Measurements from ENCODE around the gene DLAT.
"Not testable (repeated sequence)": the region's sequence is repeated elsewhere in the genome, so short reads cannot be mapped to it uniquely, and the experiment has no call there.

DLAT gene

GRCh38 chr11:112051768-112052167 is 26.6 kb downstream of the DLAT start:
- DNase-seq: no peak

- DNase-seq: no peak
These were observed 32.0 kb downstream of the DLAT start for GRCh38 chr11:112057170-112057569.

- DNase-seq: no peak
These were observed 32.9 kb downstream of the DLAT start for GRCh38 chr11:112058103-112058502.

GRCh38 chr11:112062923-112063322 is 37.7 kb downstream of the DLAT start:
- no peak for DNase-seq

GRCh38 chr11:112073941-112074811 is 49.0 kb downstream of the DLAT start, which contains the start of the genes NKAPD1 and PIH1D2:
NKAPD1 (plus strand) TSS chr11:112074299; CDS start chr11:112075575, 1,276 bp downstream.
PIH1D2 (minus strand) TSS chr11:112074017; CDS start chr11:112073174, 843 bp downstream.
- peak; percentile 92 for DNase-seq

- no peak for DNase-seq
These were observed 57.5 kb downstream of the DLAT start for GRCh38 chr11:112082729-112083128.

- DNase-seq: peak; percentile 76
These were observed 60.7 kb downstream of the DLAT start for GRCh38 chr11:112085822-112086421.

- peak; percentile 98 for DNase-seq
These were observed 61.4 kb downstream of the DLAT start, which contains the start of the genes SDHD and TIMM8B for GRCh38 chr11:112086422-112087191. SDHD (plus strand) TSS chr11:112086873; CDS start chr11:112086908, 35 bp downstream. TIMM8B (minus strand) TSS chr11:112086756; CDS start chr11:112086723, 33 bp downstream.

- DNase-seq: no peak
These were observed 62.0 kb downstream of the DLAT start for GRCh38 chr11:112087212-112087611.

- not testable (repeated sequence) for DNase-seq
These were observed 70.1 kb downstream of the DLAT start for GRCh38 chr11:112095302-112095701.

- no peak for DNase-seq
These were observed 71.0 kb downstream of the DLAT start for GRCh38 chr11:112096194-112096593.

- DNase-seq: no peak
These were observed 72.7 kb downstream of the DLAT start for GRCh38 chr11:112097734-112098528.

GRCh38 chr11:112100462-112100861 is 75.3 kb downstream of the DLAT start:
- no peak for DNase-seq

GRCh38 chr11:112103446-112103845 is 78.2 kb downstream of the DLAT start:
- DNase-seq: no peak

GRCh38 chr11:112106070-112106469 is 80.9 kb downstream of the DLAT start:
- no peak for DNase-seq
